SU-DHL-6 (cell line): Measurements from ENCODE around the gene LGR4.

Experiments used
- CTCF ChIP-seq: fragments of 200-600 bp; sonication (generic); IDR thresholded peaks from one replicate; pipeline ENCODE4 v1.5.1; 2017; ENCODE audit warnings: antibody characterized with exemption, mild to moderate bottlenecking, low read length, moderate library complexity; ENCODE audit not compliant: insufficient read depth, poor library complexity, severe bottlenecking
- EZH2phosphoT487 ChIP-seq: fragments of 200-600 bp; sonication (generic), shearing (Covaris generic); conservative IDR thresholded peaks from 2 replicates; pipeline ENCODE4 v1.6.1; 2018; ENCODE audit warnings: mild to moderate bottlenecking, antibody characterized with exemption, low read length, moderate library complexity, mixed read lengths

- no peak for TF ChIP-seq EZH2phosphoT487
- TF ChIP-seq CTCF = no peak
These were observed 51.6 kb downstream of the LGR4 start for GRCh38 chr11:27420722-27421572.
